NT2/D1 (cell line): ENCODE results near the gene TMEM115.

Experiments used
- DNase-seq: peaks from one replicate; pipeline ENCODE4 v3.0.0-alpha.2; 2011; ENCODE audit warnings: low read depth, low spot score
- H3K27me3 ChIP-seq: 2 replicates; pipeline ENCODE4 v1.6.0; 2011; ENCODE audit warnings: mild to moderate bottlenecking; ENCODE audit not compliant: insufficient read length, insufficient read depth
- H3K36me3 ChIP-seq: 2 replicates; pipeline ENCODE4 v1.6.1; 2011; ENCODE audit warnings: mild to moderate bottlenecking, low read length, mixed read lengths; ENCODE audit not compliant: insufficient read depth, insufficient read length
- H3K4me1 ChIP-seq: 2 replicates; pipeline ENCODE4 v1.5.1; 2011; ENCODE audit not compliant: insufficient read depth, insufficient read length
- H3K4me3 ChIP-seq: 2 replicates; pipeline ENCODE4 v1.5.1; 2011; ENCODE audit warnings: low read depth; ENCODE audit not compliant: insufficient read length
- H3K9ac ChIP-seq: 2 replicates; pipeline ENCODE4 v1.6.0; 2011; ENCODE audit warnings: low read depth; ENCODE audit not compliant: insufficient read length
- H3K9me3 ChIP-seq: 2 replicates; pipeline ENCODE4 v1.5.1; 2011; ENCODE audit warnings: mild to moderate bottlenecking, low read length; ENCODE audit not compliant: insufficient read depth
- SUZ12 ChIP-seq: IDR thresholded peaks from 2 replicates; pipeline ENCODE4 v1.6.1; 2011; ENCODE audit not compliant: insufficient read length, insufficient read depth; ENCODE audit errors: extremely low read depth
- YY1 ChIP-seq: IDR thresholded peaks from 2 replicates; pipeline ENCODE4 v1.6.1; 2011; ENCODE audit not compliant: insufficient read length, insufficient read depth
- ZNF274 ChIP-seq: IDR thresholded peaks from 2 replicates; pipeline ENCODE4 v1.6.1; 2011; ENCODE audit warnings: mild to moderate bottlenecking, low read depth, low read length

Gene TMEM115

DNA sequence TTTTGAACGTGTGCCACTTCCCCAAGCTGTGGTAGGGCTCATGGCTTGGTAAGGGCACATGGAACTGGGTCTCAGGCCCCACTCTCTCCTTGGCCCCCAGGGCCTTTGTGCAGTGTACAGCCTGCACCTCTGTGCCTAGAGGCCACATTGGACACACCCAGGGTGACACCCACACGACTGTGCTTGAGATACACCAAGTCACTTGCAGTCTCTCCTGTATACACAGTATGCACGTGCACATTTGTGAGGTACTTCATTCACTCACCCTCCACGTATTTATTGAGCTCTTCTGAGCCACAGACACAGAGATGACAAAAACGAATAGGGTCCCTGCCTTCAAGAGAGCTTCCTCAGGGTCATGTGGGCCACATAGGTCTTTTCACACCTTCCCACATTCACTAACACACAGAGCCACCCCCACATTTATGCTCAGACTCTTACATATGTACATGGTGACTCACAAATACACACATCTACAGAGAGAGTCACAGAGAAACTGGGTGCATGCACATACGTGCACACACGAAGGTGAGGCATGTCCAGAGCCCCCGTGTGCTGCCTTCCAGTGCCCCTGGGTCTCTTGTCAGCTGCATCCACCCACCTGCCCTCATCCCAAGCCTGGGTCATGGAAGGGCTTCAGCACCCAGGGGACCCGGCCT lies 9.8 kb upstream of the TMEM115 start:
- no peak overlapping the region for H3K9ac ChIP-seq
- DNase-seq, result no peak
- H3K4me3 ChIP-seq, result no peak overlapping the region
- TF ChIP-seq YY1, result no peak
- no peak for TF ChIP-seq ZNF274
- no peak for TF ChIP-seq SUZ12
- H3K27me3 ChIP-seq, result peaks cover 9% of the 10 kb centered on the region
- no peaks in the 10 kb centered on the region for H3K9me3 ChIP-seq
- H3K36me3 ChIP-seq, result no peaks in the 10 kb centered on the region
- H3K4me1 ChIP-seq, result peaks cover 26% of the 10 kb centered on the region

DNA sequence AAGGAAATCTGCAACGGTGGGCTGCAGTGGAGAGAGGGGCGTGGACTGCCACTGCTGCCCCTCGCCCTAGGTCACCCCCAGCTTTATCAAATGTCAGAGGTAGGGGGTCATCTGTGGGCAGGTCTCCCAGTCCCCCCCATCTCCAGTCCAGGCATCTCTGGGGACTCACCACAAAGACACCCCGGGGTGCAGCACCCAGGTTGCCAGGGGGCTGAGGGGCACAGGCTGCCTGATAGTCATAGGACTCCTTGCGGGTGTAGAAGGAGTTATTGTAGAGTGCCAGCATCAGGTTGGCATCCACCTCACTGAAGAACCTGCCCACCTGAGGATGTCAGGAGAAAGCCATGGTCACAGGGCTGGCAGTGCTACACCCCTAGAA lies 6.5 kb upstream of the TMEM115 start:
- TF ChIP-seq SUZ12 (no peak), ZNF274 (no peak), YY1 (no peak)
- no peaks in the 10 kb centered on the region for H3K36me3 ChIP-seq
- H3K4me3 ChIP-seq, result no peak overlapping the region
- H3K9me3 ChIP-seq, result no peaks in the 10 kb centered on the region
- peaks cover 13% of the 10 kb centered on the region for H3K4me1 ChIP-seq
- peak overlapping the region; percentile 79 for H3K9ac ChIP-seq
- no peak for DNase-seq
- H3K27me3 ChIP-seq, result peaks cover 18% of the 10 kb centered on the region

- Histone ChIP-seq H3K27me3 (peaks cover 18% of the 10 kb centered on the region), H3K4me3 (peak overlapping the region; percentile 59), H3K9me3 (no peaks in the 10 kb centered on the region), H3K36me3 (no peaks in the 10 kb centered on the region), H3K4me1 (peaks cover 13% of the 10 kb centered on the region), H3K9ac (peak overlapping the region; percentile 79)
- peak; percentile 68 for DNase-seq
- no peak for TF ChIP-seq ZNF274
- TF ChIP-seq YY1, result no peak
- no peak for TF ChIP-seq SUZ12
Observed at GRCh38 chr3:50365080-50365841, 5.9 kb upstream of the TMEM115 start.

GRCh38 chr3:50364573-50365079 lies 5.3 kb upstream of the TMEM115 start:
- Histone ChIP-seq H3K4me3 (peak overlapping the region; percentile 59), H3K4me1 (peaks cover 18% of the 10 kb centered on the region), H3K36me3 (no peaks in the 10 kb centered on the region), H3K9ac (peak overlapping the region; percentile 84), H3K9me3 (no peaks in the 10 kb centered on the region), H3K27me3 (peaks cover 21% of the 10 kb centered on the region)
- DNase-seq, result no peak
- TF ChIP-seq SUZ12, result no peak
- TF ChIP-seq ZNF274, result no peak
- no peak for TF ChIP-seq YY1

DNA sequence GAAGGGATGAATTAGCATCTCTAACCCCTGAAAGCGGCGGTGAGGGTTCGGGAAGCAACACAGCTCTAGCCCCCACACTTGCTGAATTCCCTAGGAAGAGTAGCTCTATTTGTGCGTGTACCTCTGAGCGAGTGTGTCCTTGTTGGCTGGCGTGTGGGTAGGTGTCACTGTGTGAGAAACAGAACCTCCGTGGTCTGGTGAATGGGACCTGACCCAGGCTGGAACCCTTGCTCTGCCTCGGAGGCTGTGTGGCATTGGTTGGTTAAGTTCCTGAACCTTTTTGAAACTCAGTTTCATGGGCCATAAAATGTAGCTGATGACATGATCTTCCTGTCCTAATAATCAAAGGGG lies 414 bp upstream of the TMEM115 start:
- TF ChIP-seq SUZ12, result no peak
- TF ChIP-seq ZNF274, result no peak
- TF ChIP-seq YY1, result no peak
- H3K4me3 ChIP-seq, result peak overlapping the region; percentile 92
- peak overlapping the region; percentile 76 for H3K9ac ChIP-seq
- H3K27me3 ChIP-seq, result peaks cover 17% of the 10 kb centered on the region
- H3K4me1 ChIP-seq, result peaks cover 31% of the 10 kb centered on the region
- peaks cover 41% of the 10 kb centered on the region for H3K36me3 ChIP-seq
- DNase-seq, result no peak
- no peaks in the 10 kb centered on the region for H3K9me3 ChIP-seq

DNA sequence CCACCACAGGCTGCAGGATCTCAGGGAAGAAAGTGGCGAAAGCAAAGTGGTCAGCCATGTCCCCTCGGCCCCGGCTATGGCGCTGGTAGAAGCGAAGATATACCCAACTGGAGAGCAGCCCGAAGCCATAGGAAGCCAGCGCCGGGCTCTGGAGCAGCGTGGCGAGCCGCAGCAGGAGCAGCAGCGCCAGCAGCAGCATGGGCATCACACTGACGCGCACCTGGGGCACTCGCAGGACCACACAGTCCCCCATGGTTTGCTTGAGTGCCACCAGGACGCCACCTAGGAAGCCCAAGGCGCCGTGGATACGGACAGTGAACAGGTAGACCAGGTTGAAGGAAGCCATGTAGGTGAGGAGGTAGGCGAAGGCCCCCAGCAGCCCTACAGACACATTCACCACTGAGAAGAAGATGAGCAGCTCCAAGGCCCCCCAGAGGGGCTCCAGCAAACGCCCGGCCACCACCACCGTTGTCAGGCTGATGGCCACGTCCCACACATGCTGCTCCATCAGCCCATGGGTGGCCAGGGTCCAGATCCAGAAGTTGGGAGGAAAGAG lies 888 bp downstream of the TMEM115 start:
- no peak for DNase-seq
- H3K9me3 ChIP-seq, result no peaks in the 10 kb centered on the region
- peak overlapping the region; percentile 98 for H3K9ac ChIP-seq
- H3K27me3 ChIP-seq, result peaks cover 6% of the 10 kb centered on the region
- TF ChIP-seq YY1 (no peak), ZNF274 (no peak), SUZ12 (no peak)
- H3K4me3 ChIP-seq, result peak overlapping the region; percentile 92
- peaks cover 54% of the 10 kb centered on the region for H3K36me3 ChIP-seq
- H3K4me1 ChIP-seq, result peaks cover 25% of the 10 kb centered on the region

- DNase-seq, result no peak
- no peaks in the 10 kb centered on the region for H3K9me3 ChIP-seq
- H3K27me3 ChIP-seq, result peaks cover 3% of the 10 kb centered on the region
- H3K4me3 ChIP-seq, result peak overlapping the region; percentile 92
- H3K9ac ChIP-seq, result peak overlapping the region; percentile 63
- H3K4me1 ChIP-seq, result peaks cover 25% of the 10 kb centered on the region
- TF ChIP-seq YY1, result no peak
- no peak for TF ChIP-seq SUZ12
- TF ChIP-seq ZNF274, result no peak
- peaks cover 61% of the 10 kb centered on the region for H3K36me3 ChIP-seq
Observed at GRCh38 chr3:50357481-50357880, 1.8 kb downstream of the TMEM115 start.
